Measurements from ENCODE around the gene LAIR2.

GRCh38 chr19:54459282-54460229, 43.1 kb upstream of the LAIR2 start:
- TF ChIP-seq CTCF (IDR thresholded peaks at IDR 0.05) = no peak
- no peak for TF ChIP-seq POLR2A (IDR thresholded peaks at IDR 0.05)

All from uterus (tissue), 2 donors.